Left lung (tissue), 10 donors: ENCODE results near the gene WBP1. TPM values are rescaled to one million over a fixed set of nuclear protein-coding genes. Genes with fewer than 3 reads are reported as not detected.
"Not testable (repeated sequence)": the region's sequence is repeated elsewhere in the genome, so short reads cannot be mapped to it uniquely, and the experiment has no call there.

Experiments
- ATAC-seq: fragments of 200-7000 bp; cut with Tn5 transposase; one replicate; pipeline ENCODE4 v1.9.1; 2020; ENCODE audit warnings: moderate library complexity
- DNase-seq, 4 donors: peaks; one replicate each; pipeline ENCODE4 v3.0.0-alpha.2; 2013 to 2020
- H3K27ac ChIP-seq, 2 donors: fragments of 200-600 bp; sonication (generic) in 1 of 2; one replicate each; pipeline versions ENCODE4 v1.5.0 to v1.8.0; 2020 to 2021
- H3K27me3 ChIP-seq, 2 donors: fragments of 200-600 bp; sonication (generic) in 1 of 2; one replicate each; pipeline versions ENCODE4 v1.5.0 to v1.8.0; 2020 to 2021
- H3K36me3 ChIP-seq, 2 donors: fragments of 200-600 bp; sonication (generic) in 1 of 2; one replicate each; pipeline versions ENCODE4 v1.5.0 to v1.8.0; 2020 to 2021
- H3K4me1 ChIP-seq, 2 donors: fragments of 200-600 bp; one replicate each; pipeline ENCODE4 v1.8.0; 2021
- H3K4me3 ChIP-seq, 2 donors: fragments of 200-600 bp; sonication (generic) in 1 of 2; one replicate each; pipeline versions ENCODE4 v1.5.0 to v1.8.0; 2020 to 2021; ENCODE audit warnings: mild to moderate bottlenecking in 1 of 2
- H3K9me3 ChIP-seq, 2 donors: fragments of 200-600 bp; sonication (generic) in 1 of 2; one replicate each; pipeline versions ENCODE4 v1.5.0 to v1.8.0; 2020 to 2021
- CTCF ChIP-seq, 2 donors: fragments of 200-600 bp; sonication (generic) in 1 of 2; IDR thresholded peaks; one replicate each; pipeline versions ENCODE4 v1.5.0 to v1.8.0; 2021; ENCODE audit warnings: antibody characterized with exemption in 2 of 2
- intact Hi-C, 2 donors: fragments of 100-400 bp; cut with DNase I; formaldehyde crosslinking; loops; one replicate each; pipeline versions ENCODE4 v1.11.2 to v1.14.2; 2022
- polyA plus RNA-seq, 6 donors: library from polyadenylated mRNA; unstranded; fragments of 120-200 nt; gene quantifications; one replicate each; pipeline ENCODE4 v1.2.1, GENCODE V29; 2013; ENCODE audit not compliant: insufficient read length in 6 of 6
- total RNA-seq, 2 donors: library from RNA; stranded (reverse); fragmentation: NEBNext Ultra II Directional; extraction: Animal tissue kit (Norgen Biotek cat#: 25700); gene quantifications; one replicate each; pipeline ENCODE4 v1.2.1, GENCODE V29; 2021
- donor health status: DM: no; HTN: yes; CAD: no.
- donor health status: DM: no; HTN: no; CAD: no.

The WBP1 gene
- total and polyA plus RNA-seq, 8 donors, result 38.7 to 122 (median 108) TPM

DNA sequence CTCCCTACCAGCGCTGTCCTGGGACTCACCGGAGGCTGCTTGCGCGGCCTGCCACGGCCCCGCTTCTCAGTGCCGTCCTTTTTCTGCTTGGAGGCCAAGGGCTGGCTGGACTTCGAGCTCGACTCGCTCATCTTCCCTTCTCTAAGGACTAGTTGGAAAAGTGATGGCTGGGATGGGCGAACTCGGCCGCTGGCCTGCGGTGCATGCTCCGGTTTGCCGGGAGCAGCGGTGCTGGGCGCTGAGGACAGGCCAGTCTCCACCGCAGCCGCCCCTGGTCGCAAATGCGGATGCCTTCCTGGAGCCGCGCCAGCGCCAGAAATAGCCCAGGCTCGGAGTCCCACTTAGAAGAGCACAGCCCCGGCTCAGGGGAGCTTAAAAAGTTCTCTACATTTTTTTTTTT, 39.9 kb upstream of the WBP1 start:
- no peak for TF ChIP-seq CTCF (IDR thresholded peaks at IDR 0.05)
- Histone ChIP-seq H3K27ac (no peak overlapping the region), H3K27me3 (peaks cover 0 to 36% of the 10 kb centered on the region in 2 donors), H3K9me3 (no peaks in the 10 kb centered on the region), H3K36me3 (no peaks in the 10 kb centered on the region), H3K4me1 (peaks cover 4 to 36% of the 10 kb centered on the region in 2 donors), H3K4me3 (no peak overlapping the region)
- ATAC-seq (no peak), DNase-seq (no peak)
- intact Hi-C loops, result no loop called here

- no peak overlapping the region for H3K4me3 ChIP-seq
- peaks cover 0 to 26% of the 10 kb centered on the region in 2 donors for H3K27me3 ChIP-seq
- ATAC-seq (no peak), DNase-seq (no peak)
- H3K27ac ChIP-seq, result no peak overlapping the region
- H3K9me3 ChIP-seq, result no peaks in the 10 kb centered on the region
- H3K4me1 ChIP-seq, result peaks cover 4 to 35% of the 10 kb centered on the region in 2 donors
- intact Hi-C loops, result no loop called here
- no peaks in the 10 kb centered on the region for H3K36me3 ChIP-seq
- TF ChIP-seq CTCF (IDR thresholded peaks at IDR 0.05), result no peak
Observed at GRCh38 chr2:74419345-74419744, 38.9 kb upstream of the WBP1 start.

- no peak for TF ChIP-seq CTCF (IDR thresholded peaks at IDR 0.05)
- H3K36me3 ChIP-seq, result peaks cover 0 to 4% of the 10 kb centered on the region in 2 donors
- H3K4me1 ChIP-seq, result peaks cover 4 to 28% of the 10 kb centered on the region in 2 donors
- DNase-seq (no peak), ATAC-seq (no peak)
- H3K9me3 ChIP-seq, result no peaks in the 10 kb centered on the region
- H3K27me3 ChIP-seq, result peaks cover 0 to 19% of the 10 kb centered on the region in 2 donors
- H3K27ac ChIP-seq, result no peak overlapping the region
- intact Hi-C loops, result no loop called here
- no peak overlapping the region for H3K4me3 ChIP-seq
Observed at GRCh38 chr2:74420006-74420405, 38.2 kb upstream of the WBP1 start.

- DNase-seq, H3K27ac ChIP-seq, ATAC-seq, H3K9me3 ChIP-seq, H3K36me3 ChIP-seq, intact Hi-C loops: not testable (repeated sequence)
- Histone ChIP-seq H3K27me3 (peaks cover 0 to 13% of the 10 kb centered on the region in 2 donors), H3K4me1 (peaks cover 4 to 22% of the 10 kb centered on the region in 2 donors), H3K4me3 (peak overlapping the region; percentile 58 to 77)
Observed at GRCh38 chr2:74420443-74421103, 37.7 kb upstream of the WBP1 start.

DNA sequence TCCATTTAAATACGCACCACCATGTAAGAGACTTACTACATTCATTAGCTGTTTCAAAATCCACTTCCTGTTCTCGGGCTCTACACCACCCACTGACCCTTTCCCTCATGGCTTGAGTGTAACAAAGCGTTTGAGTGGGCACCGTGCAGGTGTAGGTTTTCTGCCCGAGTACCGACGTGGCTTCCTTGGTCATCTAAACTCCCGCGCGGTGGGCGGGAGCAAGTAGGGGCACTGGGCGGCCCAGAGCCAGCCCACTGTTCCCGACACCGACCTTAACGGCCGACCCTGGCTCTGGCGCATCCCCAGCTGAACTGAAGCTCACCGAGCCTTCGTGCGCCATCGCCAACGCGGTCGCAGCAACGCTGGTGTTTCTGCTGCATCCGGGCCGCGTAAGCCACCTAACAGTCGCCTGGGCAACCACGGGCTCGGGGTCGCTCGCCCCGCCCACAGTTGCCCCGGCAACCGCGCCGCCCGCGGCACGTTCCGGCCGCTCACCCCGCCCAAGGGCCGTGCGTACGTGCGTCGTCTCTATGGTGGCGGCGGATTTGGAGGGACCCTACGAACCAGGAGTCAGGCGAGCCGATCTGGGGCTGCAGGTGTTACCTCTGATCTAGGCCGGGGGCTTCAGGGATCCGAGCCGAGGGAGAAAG, 36.9 kb upstream of the WBP1 start, which contains the start of the genes C2orf81 and WDR54:
Gene C2orf81 (minus strand): TSS at position 399 of the 650 bp plus-strand sequence. CDS start 59 bp downstream, at position 340.
Gene WDR54 (plus strand): TSS at position 510 of the 650 bp plus-strand sequence. CDS start 424 bp downstream, outside the sequence.
- ATAC-seq (peak; percentile 95), DNase-seq (peak; percentile 85 to 94 (median 90))
- TF ChIP-seq CTCF (IDR thresholded peaks at IDR 0.05), result no peak
- Histone ChIP-seq H3K36me3 (peaks cover 0 to 17% of the 10 kb centered on the region in 2 donors), H3K4me3 (peak within 1 kb of the TSS; percentile 58 to 77), H3K27ac (peak within 1 kb of the TSS in 1 of 2 donors; percentile 80), H3K27me3 (peaks cover 0 to 7% of the 10 kb centered on the region in 2 donors), H3K4me1 (peaks cover 4 to 17% of the 10 kb centered on the region in 2 donors), H3K9me3 (no peaks in the 10 kb centered on the region)
- intact Hi-C loops, result no loop called here
